Naive thymus-derived CD4-positive, alpha-beta T cell (primary cell): ENCODE measurements around the gene APLP2. TPM values are rescaled to one million over a fixed set of nuclear protein-coding genes. Genes with fewer than 3 reads are reported as not detected.

ENCODE experiments used
- ATAC-seq: fragments of 150-1000 bp; cut with Tn5 transposase; 2 replicates; pipeline ENCODE4 v1.10.0; 2021; ENCODE audit warnings: mild to moderate bottlenecking, moderate library complexity
- CTCF ChIA-PET: fragments of 350-600 bp; sonication (Branson Sonifier 250); formaldehyde crosslinking; loops from one replicate; lab custom pipeline; 2021; ENCODE audit warnings: antibody characterized with exemption; lab: Charles Lee
- POLR2A ChIA-PET: fragments of 350-600 bp; sonication (Branson Sonifier 250); formaldehyde crosslinking; loops from one replicate; lab custom pipeline; 2021; ENCODE audit warnings: antibody characterized with exemption, inconsistent platforms; lab: Charles Lee
- DNase-seq, 9 donors: peaks; one replicate each; pipeline versions ENCODE4 v3.0.0 to v3.0.0-alpha.2; 2020 to 2022; ENCODE audit warnings: mixed read lengths in 1 of 9
- H3K27ac ChIP-seq: one replicate; pipeline ENCODE4 v1.7.0; 2013; ENCODE audit warnings: mild to moderate bottlenecking, low read depth, low read length, moderate library complexity
- H3K27me3 ChIP-seq, 2 donors: one replicate each; pipeline ENCODE4 v1.7.0; 2013; ENCODE audit warnings: low read length in 2 of 2, mild to moderate bottlenecking in 2 of 2, moderate library complexity in 2 of 2; ENCODE audit not compliant: control insufficient read depth in 2 of 2, insufficient read depth in 2 of 2
- H3K36me3 ChIP-seq, 3 experiments: 1 replicate in 2 of 3; 2 replicates in 1 of 3; pipeline ENCODE4 v1.7.0; 2013; ENCODE audit warnings: low read length in 3 of 3, mild to moderate bottlenecking in 3 of 3, moderate library complexity in 1 of 3; ENCODE audit not compliant: insufficient read depth in 3 of 3, control insufficient read depth in 2 of 3
- H3K4me1 ChIP-seq, 2 donors: one replicate each; pipeline ENCODE4 v1.7.0; 2013; ENCODE audit warnings: low read length in 2 of 2, mild to moderate bottlenecking in 2 of 2, moderate library complexity in 1 of 2; ENCODE audit not compliant: control insufficient read depth in 2 of 2, insufficient read depth in 2 of 2
- H3K4me3 ChIP-seq: 2 replicates; pipeline ENCODE4 v1.7.0; 2013; ENCODE audit warnings: mild to moderate bottlenecking, low read length
- H3K9me3 ChIP-seq, 3 experiments: 1 replicate in 2 of 3; 2 replicates in 1 of 3; pipeline ENCODE4 v1.7.0; 2013; ENCODE audit warnings: low read length in 3 of 3; ENCODE audit not compliant: control insufficient read depth in 2 of 3
- H3K27ac Mint-ChIP-seq, 9 donors: one replicate each; pipeline ENCODE4 v1.8.0; 2020 to 2022; ENCODE audit warnings: mixed read lengths in 9 of 9, mild to moderate bottlenecking in 8 of 9, moderate library complexity in 5 of 9, inconsistent platforms in 2 of 9
- H3K27me3 Mint-ChIP-seq, 5 donors: one replicate each; pipeline ENCODE4 v1.8.0; 2021 to 2022; ENCODE audit warnings: mixed read lengths in 5 of 5, mild to moderate bottlenecking in 1 of 5
- H3K36me3 Mint-ChIP-seq, 5 donors: one replicate each; pipeline ENCODE4 v1.8.0; 2020 to 2022; ENCODE audit warnings: mixed read lengths in 5 of 5, mild to moderate bottlenecking in 3 of 5, inconsistent platforms in 1 of 5
- H3K4me1 Mint-ChIP-seq, 7 donors: one replicate each; pipeline ENCODE4 v1.8.0; 2020 to 2022; ENCODE audit warnings: mixed read lengths in 7 of 7, mild to moderate bottlenecking in 3 of 7, inconsistent platforms in 1 of 7
- H3K4me3 Mint-ChIP-seq, 10 donors: one replicate each; pipeline ENCODE4 v1.8.0; 2020 to 2022; ENCODE audit warnings: mild to moderate bottlenecking in 10 of 10, mixed read lengths in 10 of 10, moderate library complexity in 6 of 10, inconsistent platforms in 2 of 10
- H3K9me3 Mint-ChIP-seq, 11 donors: one replicate each; pipeline ENCODE4 v1.8.0; 2020 to 2022; ENCODE audit warnings: mixed read lengths in 11 of 11, mild to moderate bottlenecking in 4 of 11, inconsistent platforms in 1 of 11, moderate library complexity in 1 of 11
- intact Hi-C, 2 donors: fragments of 100-400 bp; cut with micrococcal nuclease; formaldehyde crosslinking; loops; one replicate each; pipeline ENCODE4 v1.15.1; 2023
- polyA plus RNA-seq, 2 donors: library from polyadenylated mRNA; unstranded; fragments of 300-500 nt; fragmentation: Illumina TruSeq; gene quantifications; one replicate each; pipeline ENCODE4 v1.2.3, GENCODE V29; 2021
- total RNA-seq, 6 experiments: library from RNA in 5 of 6; stranded (reverse) in 5 of 6; gene quantifications; 1 replicate in 5 of 6; 2 replicates in 1 of 6; pipeline ENCODE4 v1.2.3 and lab custom pipeline; 2021 to 2026

Gene APLP2
- total and polyA plus RNA-seq, 7 experiments from 2014 or later: 26.6 to 172 (median 46.3) TPM

- H3K36me3 ChIP-seq: peaks cover 0 to 20% (median 0%) of the 10 kb centered on the region in 3 experiments
- H3K4me1 ChIP-seq: peaks cover 0 to 10% of the 10 kb centered on the region in 2 donors
- no peaks in the 10 kb centered on the region for H3K27me3 ChIP-seq
- no peaks in the 10 kb centered on the region for H3K9me3 Mint-ChIP-seq
- ChIA-PET CTCF (interaction anchor here (0.6 to 1.4 kb wide), 5 partner anchors 14 to 382 kb away, joined by 3 to 7 read pairs (median 3); no protein-coding TSS in a partner anchor), POLR2A (interaction anchor here (0.6 kb wide), 2 partner anchors 142 to 166 kb away, joined by 4 to 6 read pairs; no protein-coding TSS in a partner anchor)
- H3K27ac ChIP-seq: no peak overlapping the region
- peaks cover 0 to 15% (median 0%) of the 10 kb centered on the region in 5 donors for H3K36me3 Mint-ChIP-seq
- intact Hi-C loops: no loop called here
- H3K4me3 Mint-ChIP-seq: peak overlapping the region in 7 of 10 donors; percentile 1 to 69 (median 32)
- H3K27me3 Mint-ChIP-seq: peaks cover 0 to 3% (median 0%) of the 10 kb centered on the region in 5 donors
- no peak overlapping the region for H3K4me3 ChIP-seq
- DNase-seq (peak in 3 of 9 donors; percentile 9 to 14 (median 10)), ATAC-seq (peak; percentile 96)
- H3K9me3 ChIP-seq: no peaks in the 10 kb centered on the region
- H3K4me1 Mint-ChIP-seq: peaks cover 5 to 27% (median 19%) of the 10 kb centered on the region in 7 donors
- H3K27ac Mint-ChIP-seq: peak overlapping the region in 7 of 9 donors; percentile 6 to 75 (median 28)
These were observed 77.1 kb downstream of the APLP2 start for GRCh38 chr11:130146796-130147195.

GRCh38 chr11:130148796-130149326, 79.2 kb downstream of the APLP2 start:
- CTCF ChIA-PET: interaction anchor here (0.6 kb wide), 1 partner anchor 383 kb away, joined by 3 read pairs; no protein-coding TSS in a partner anchor
- Histone ChIP-seq H3K27me3 (no peaks in the 10 kb centered on the region), H3K27ac (no peak overlapping the region), H3K4me1 (peaks cover 0 to 10% of the 10 kb centered on the region in 2 donors), H3K9me3 (no peaks in the 10 kb centered on the region), H3K4me3 (no peak overlapping the region), H3K36me3 (peaks cover 0 to 10% (median 0%) of the 10 kb centered on the region in 3 experiments)
- H3K9me3 Mint-ChIP-seq: no peaks in the 10 kb centered on the region
- ATAC-seq: no peak
- DNase-seq: no peak
- H3K36me3 Mint-ChIP-seq: peaks cover 0 to 14% (median 0%) of the 10 kb centered on the region in 5 donors
- peaks cover 0 to 5% (median 0%) of the 10 kb centered on the region in 5 donors for H3K27me3 Mint-ChIP-seq
- POLR2A ChIA-PET: no interaction called here
- H3K4me3 Mint-ChIP-seq: no peak overlapping the region
- H3K27ac Mint-ChIP-seq: peak overlapping the region in 2 of 9 donors; percentile 6 to 15
- intact Hi-C loops: no loop called here
- H3K4me1 Mint-ChIP-seq: peaks cover 5 to 27% (median 19%) of the 10 kb centered on the region in 7 donors

GRCh38 chr11:130150790-130151189, 81.1 kb downstream of the APLP2 start:
- Histone ChIP-seq H3K27ac (no peak overlapping the region), H3K4me1 (peaks cover 0 to 10% of the 10 kb centered on the region in 2 donors), H3K9me3 (no peaks in the 10 kb centered on the region), H3K27me3 (no peaks in the 10 kb centered on the region), H3K36me3 (no peaks in the 10 kb centered on the region), H3K4me3 (no peak overlapping the region)
- ATAC-seq (no peak), DNase-seq (no peak)
- ChIA-PET POLR2A (no interaction called here), CTCF (no interaction called here)
- intact Hi-C loops: no loop called here
- no peaks in the 10 kb centered on the region for H3K36me3 Mint-ChIP-seq
- peaks cover 0 to 8% (median under 1%) of the 10 kb centered on the region in 5 donors for H3K27me3 Mint-ChIP-seq
- H3K9me3 Mint-ChIP-seq: no peaks in the 10 kb centered on the region
- no peak overlapping the region for H3K4me3 Mint-ChIP-seq
- H3K27ac Mint-ChIP-seq: peak overlapping the region in 1 of 9 donors; percentile 14
- peaks cover 5 to 27% (median 19%) of the 10 kb centered on the region in 7 donors for H3K4me1 Mint-ChIP-seq

- Mint-ChIP-seq H3K9me3 (no peaks in the 10 kb centered on the region), H3K4me3 (no peak overlapping the region), H3K36me3 (no peaks in the 10 kb centered on the region), H3K27ac (peak overlapping the region in 1 of 9 donors; percentile 14), H3K4me1 (peaks cover 5 to 24% (median 18%) of the 10 kb centered on the region in 7 donors), H3K27me3 (peaks cover 0 to 8% (median 4%) of the 10 kb centered on the region in 5 donors)
- intact Hi-C loops: no loop called here
- ChIA-PET POLR2A (no interaction called here), CTCF (no interaction called here)
- H3K4me1 ChIP-seq: peaks cover 0 to 9% of the 10 kb centered on the region in 2 donors
- no peak overlapping the region for H3K27ac ChIP-seq
- H3K36me3 ChIP-seq: no peaks in the 10 kb centered on the region
- H3K9me3 ChIP-seq: no peaks in the 10 kb centered on the region
- DNase-seq (no peak), ATAC-seq (no peak)
- H3K4me3 ChIP-seq: no peak overlapping the region
- no peaks in the 10 kb centered on the region for H3K27me3 ChIP-seq
These were observed 81.5 kb downstream of the APLP2 start for GRCh38 chr11:130151196-130151595.

- no peaks in the 10 kb centered on the region for H3K27me3 ChIP-seq
These were observed 86.7 kb downstream of the APLP2 start for GRCh38 chr11:130156108-130157022.

GRCh38 chr11:130157101-130157500, 87.4 kb downstream of the APLP2 start:
- ChIA-PET CTCF (no interaction called here), POLR2A (no interaction called here)
- peaks cover 35 to 42% (median 40%) of the 10 kb centered on the region in 5 donors for H3K27me3 Mint-ChIP-seq
- Histone ChIP-seq H3K27ac (no peak overlapping the region), H3K4me1 (peaks cover 0 to 4% of the 10 kb centered on the region in 2 donors), H3K4me3 (no peak overlapping the region), H3K27me3 (no peaks in the 10 kb centered on the region), H3K36me3 (no peaks in the 10 kb centered on the region), H3K9me3 (no peaks in the 10 kb centered on the region)
- intact Hi-C loops: no loop called here
- H3K9me3 Mint-ChIP-seq: no peaks in the 10 kb centered on the region
- H3K36me3 Mint-ChIP-seq: no peaks in the 10 kb centered on the region
- DNase-seq: no peak
- H3K4me1 Mint-ChIP-seq: peaks cover 4 to 27% (median 23%) of the 10 kb centered on the region in 7 donors
- ATAC-seq: no peak
- no peak overlapping the region for H3K27ac Mint-ChIP-seq
- H3K4me3 Mint-ChIP-seq: no peak overlapping the region

More at GRCh38 chr11:130156108-130157022, 86.7 kb downstream of the APLP2 start:
- ChIA-PET CTCF (no interaction called here), POLR2A (no interaction called here)
- H3K36me3 Mint-ChIP-seq: no peaks in the 10 kb centered on the region
- intact Hi-C loops: no loop called here
- H3K4me1 Mint-ChIP-seq: peaks cover 4 to 23% (median 21%) of the 10 kb centered on the region in 7 donors
- H3K9me3 ChIP-seq: no peaks in the 10 kb centered on the region
- no peak overlapping the region for H3K4me3 ChIP-seq
- DNase-seq (no peak), ATAC-seq (peak; percentile 52)
- H3K9me3 Mint-ChIP-seq: no peaks in the 10 kb centered on the region
- peaks cover 0 to 4% of the 10 kb centered on the region in 2 donors for H3K4me1 ChIP-seq
- no peak overlapping the region for H3K27ac ChIP-seq
- no peak overlapping the region for H3K4me3 Mint-ChIP-seq
- H3K27ac Mint-ChIP-seq: no peak overlapping the region
- no peaks in the 10 kb centered on the region for H3K36me3 ChIP-seq
- peaks cover 28 to 39% (median 34%) of the 10 kb centered on the region in 5 donors for H3K27me3 Mint-ChIP-seq
